Pancreas (tissue), 10 donors: Measurements from ENCODE around the gene MUC2. TPM values are rescaled to one million over a fixed set of nuclear protein-coding genes. Genes with fewer than 3 reads are reported as not detected.
A peak's percentile ranks its signal among the peaks of the same experiment; 100 is the strongest.

Experiments
- ATAC-seq, 4 donors: fragments of 200-7000 bp; cut with Tn5 transposase; one replicate each; pipeline versions ENCODE4 v1.8.0 to v1.9.1; 2020; ENCODE audit warnings: mild to moderate bottlenecking in 4 of 4, moderate library complexity in 4 of 4
- DNase-seq, 6 donors: peaks; one replicate each; pipeline ENCODE4 v3.0.0-alpha.2; 2020
- FAIRE-seq: peaks from 2 replicates; lab custom pipeline; 2012; peaks lifted over from hg19 to GRCh38; lab: Jason Lieb, UNC
- H3K27ac ChIP-seq, 4 donors: fragments of 200-600 bp; sonication (generic); 1 replicate in 3 of 4; 2 replicates in 1 of 4; pipeline versions ENCODE4 v1.5.0 to v1.8.0; 2020
- H3K27me3 ChIP-seq, 4 donors: fragments of 200-600 bp; one replicate each; pipeline ENCODE4 v1.8.0; 2021
- H3K36me3 ChIP-seq, 3 donors: fragments of 200-600 bp; sonication (generic) in 1 of 3; one replicate each; pipeline versions ENCODE4 v1.5.0 to v1.8.0; 2020 to 2021
- H3K4me1 ChIP-seq, 3 donors: fragments of 200-600 bp; one replicate each; pipeline ENCODE4 v1.8.0; 2021
- H3K4me3 ChIP-seq, 4 donors: fragments of 200-600 bp; sonication (generic) in 2 of 4; one replicate each; pipeline versions ENCODE4 v1.5.0 to v1.8.0; 2020 to 2021
- H3K9me3 ChIP-seq, 4 donors: fragments of 200-600 bp; one replicate each; pipeline ENCODE4 v1.8.0; 2021
- WGBS, 2 donors: extraction: QIAGEN DNeasy Blood & Tissue Kit; methylation state at CpG; one replicate each; pipeline ENCODE4 v1.1.7; 2013; 5-methylcytosine and 5-hydroxymethylcytosine counted together
- intact Hi-C, 3 donors: fragments of 100-400 bp; cut with DNase I; formaldehyde crosslinking; loops; one replicate each; pipeline versions ENCODE4 v1.11.1 to v1.14.2; 2022
- polyA plus RNA-seq, 2 donors: library from polyadenylated mRNA; stranded (reverse); fragments of 200-250 nt; gene quantifications; one replicate each; pipeline ENCODE4 v1.2.3, GENCODE V29; 2013
- total RNA-seq, 6 donors: library from RNA; stranded (reverse); fragmentation: NEBNext Ultra II Directional in 4 of 6; extraction: Animal tissue kit (Norgen Biotek cat#: 25700) in 4 of 6; gene quantifications; one replicate each; pipeline versions ENCODE4 v1.2.1 to v1.2.4, GENCODE V29; 2021 to 2023
- TF ChIP-seq, protein P1 (sequence below), 4 donors: fragments of 200-600 bp; sonication (generic) in 3 of 4; IDR thresholded peaks; one replicate each; pipeline versions ENCODE4 v1.5.0 to v1.8.0; 2021; ENCODE audit warnings: antibody characterized with exemption in 4 of 4
- donor health status: healthy with polysubstance abuse.
- donor health status: DM: no; HTN: no; CAD: no; lungs with moderate emphysema.
- donor health status: DM: no; HTN: no; CAD: no.
- donor health status: control.
- donor health status: control.
- donor health status: Bipolar disorder and iron deficiency.
- donor health status: DM: yes; HTN: yes; CAD: no.
- donor health status: DM: no; HTN: no; CAD: no.
- donor health status: DM: no; HTN: no; CAD: no.
- donor health status: DM: yes; HTN: yes; CAD: no.

MUC2 gene
- total and polyA plus RNA-seq, 8 donors, result 0.03 to 0.57 (median 0.04) TPM; not detected in 4

DNA sequence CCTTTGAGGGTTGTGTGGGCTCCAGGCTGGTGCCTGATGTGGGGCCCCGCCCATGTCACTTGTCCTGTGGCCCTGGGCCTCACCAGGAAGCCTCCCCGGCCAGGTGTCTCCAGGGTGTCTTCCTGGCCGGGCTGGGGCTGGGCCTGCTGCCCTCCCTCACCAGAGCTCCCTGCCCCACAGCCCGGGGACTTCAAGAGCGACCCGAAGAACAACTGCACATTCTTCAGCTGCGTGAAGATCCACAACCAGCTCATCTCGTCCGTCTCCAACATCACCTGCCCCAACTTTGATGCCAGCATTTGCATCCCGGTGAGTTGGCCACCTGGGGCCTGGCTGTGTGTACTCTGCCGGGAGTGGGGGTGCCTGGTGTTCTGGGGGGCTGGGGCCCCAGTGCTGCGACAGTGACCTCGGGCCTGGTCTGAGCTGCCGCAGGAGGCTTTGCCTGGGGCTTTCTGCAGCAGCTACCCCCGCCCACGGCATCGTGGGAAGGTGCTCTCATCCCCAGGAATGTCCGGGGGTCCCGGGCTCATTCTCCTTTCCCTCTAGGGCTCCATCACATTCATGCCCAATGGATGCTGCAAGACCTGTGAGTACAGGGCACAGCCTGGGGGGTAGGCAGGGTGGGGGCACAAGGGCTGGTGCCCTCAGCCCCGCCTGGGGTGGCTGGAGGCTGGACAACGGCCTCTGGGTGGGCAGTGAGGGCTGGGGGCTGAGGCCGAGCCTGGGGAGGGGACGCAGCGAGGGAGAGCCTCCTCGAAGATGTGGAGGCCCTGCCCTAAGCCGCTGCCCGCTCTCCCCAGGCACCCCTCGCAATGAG, 34.6 kb downstream of the MUC2 start:
- intact Hi-C loops, result no loop called here
- no peak overlapping the region for H3K27ac ChIP-seq
- H3K4me1 ChIP-seq, result no peaks in the 10 kb centered on the region
- H3K4me3 ChIP-seq, result no peak overlapping the region
- H3K27me3 ChIP-seq, result no peaks in the 10 kb centered on the region
- FAIRE-seq, result no peak
- TF ChIP-seq, protein P1, sequence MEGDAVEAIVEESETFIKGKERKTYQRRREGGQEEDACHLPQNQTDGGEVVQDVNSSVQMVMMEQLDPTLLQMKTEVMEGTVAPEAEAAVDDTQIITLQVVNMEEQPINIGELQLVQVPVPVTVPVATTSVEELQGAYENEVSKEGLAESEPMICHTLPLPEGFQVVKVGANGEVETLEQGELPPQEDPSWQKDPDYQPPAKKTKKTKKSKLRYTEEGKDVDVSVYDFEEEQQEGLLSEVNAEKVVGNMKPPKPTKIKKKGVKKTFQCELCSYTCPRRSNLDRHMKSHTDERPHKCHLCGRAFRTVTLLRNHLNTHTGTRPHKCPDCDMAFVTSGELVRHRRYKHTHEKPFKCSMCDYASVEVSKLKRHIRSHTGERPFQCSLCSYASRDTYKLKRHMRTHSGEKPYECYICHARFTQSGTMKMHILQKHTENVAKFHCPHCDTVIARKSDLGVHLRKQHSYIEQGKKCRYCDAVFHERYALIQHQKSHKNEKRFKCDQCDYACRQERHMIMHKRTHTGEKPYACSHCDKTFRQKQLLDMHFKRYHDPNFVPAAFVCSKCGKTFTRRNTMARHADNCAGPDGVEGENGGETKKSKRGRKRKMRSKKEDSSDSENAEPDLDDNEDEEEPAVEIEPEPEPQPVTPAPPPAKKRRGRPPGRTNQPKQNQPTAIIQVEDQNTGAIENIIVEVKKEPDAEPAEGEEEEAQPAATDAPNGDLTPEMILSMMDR (IDR thresholded peaks at IDR 0.05), result no peak
- H3K36me3 ChIP-seq, result no peaks in the 10 kb centered on the region
- 63 to 67% methylated on average over 27 to 28 of the region's 28 CpGs for WGBS, 2 donors
- no peak for ATAC-seq
- DNase-seq, result peak in 2 of 6 donors; percentile 43 to 62
- no peaks in the 10 kb centered on the region for H3K9me3 ChIP-seq

DNA sequence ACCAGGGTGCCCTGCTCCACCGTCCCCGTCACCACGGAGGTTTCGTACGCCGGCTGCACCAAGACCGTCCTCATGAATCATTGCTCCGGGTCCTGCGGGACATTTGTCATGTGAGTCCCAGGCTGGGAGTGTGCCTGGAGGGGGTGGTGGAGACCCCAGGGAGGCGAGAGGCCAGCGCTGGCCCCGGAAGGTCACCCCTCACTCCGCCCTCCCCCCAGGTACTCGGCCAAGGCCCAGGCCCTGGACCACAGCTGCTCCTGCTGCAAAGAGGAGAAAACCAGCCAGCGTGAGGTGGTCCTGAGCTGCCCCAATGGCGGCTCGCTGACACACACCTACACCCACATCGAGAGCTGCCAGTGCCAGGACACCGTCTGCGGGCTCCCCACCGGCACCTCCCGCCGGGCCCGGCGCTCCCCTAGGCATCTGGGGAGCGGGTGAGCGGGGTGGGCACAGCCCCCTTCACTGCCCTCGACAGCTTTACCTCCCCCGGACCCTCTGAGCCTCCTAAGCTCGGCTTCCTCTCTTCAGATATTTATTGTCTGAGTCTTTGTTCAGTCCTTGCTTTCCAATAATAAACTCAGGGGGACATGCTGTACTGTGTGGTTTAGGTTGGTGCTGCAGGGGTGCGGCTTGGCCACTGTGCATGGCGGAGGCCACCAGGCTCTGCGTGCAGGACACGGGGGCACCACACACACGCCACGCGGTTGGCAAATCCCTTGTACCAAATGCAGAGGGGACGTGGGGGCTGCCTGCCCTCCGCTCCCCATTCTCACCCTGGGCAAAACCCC, 35.4 kb downstream of the MUC2 start:
- Histone ChIP-seq H3K4me1 (no peaks in the 10 kb centered on the region), H3K36me3 (no peaks in the 10 kb centered on the region), H3K9me3 (no peaks in the 10 kb centered on the region), H3K27ac (no peak overlapping the region), H3K4me3 (no peak overlapping the region), H3K27me3 (no peaks in the 10 kb centered on the region)
- intact Hi-C loops, result no loop called here
- TF ChIP-seq, protein P1 (IDR thresholded peaks at IDR 0.05), result no peak
- peak in 2 of 6 donors; percentile 36 to 41 for DNase-seq
- FAIRE-seq, result no peak
- ATAC-seq, result no peak
- 73 to 80% methylated on average over 33 to 39 of the region's 39 CpGs for WGBS, 2 donors

DNA sequence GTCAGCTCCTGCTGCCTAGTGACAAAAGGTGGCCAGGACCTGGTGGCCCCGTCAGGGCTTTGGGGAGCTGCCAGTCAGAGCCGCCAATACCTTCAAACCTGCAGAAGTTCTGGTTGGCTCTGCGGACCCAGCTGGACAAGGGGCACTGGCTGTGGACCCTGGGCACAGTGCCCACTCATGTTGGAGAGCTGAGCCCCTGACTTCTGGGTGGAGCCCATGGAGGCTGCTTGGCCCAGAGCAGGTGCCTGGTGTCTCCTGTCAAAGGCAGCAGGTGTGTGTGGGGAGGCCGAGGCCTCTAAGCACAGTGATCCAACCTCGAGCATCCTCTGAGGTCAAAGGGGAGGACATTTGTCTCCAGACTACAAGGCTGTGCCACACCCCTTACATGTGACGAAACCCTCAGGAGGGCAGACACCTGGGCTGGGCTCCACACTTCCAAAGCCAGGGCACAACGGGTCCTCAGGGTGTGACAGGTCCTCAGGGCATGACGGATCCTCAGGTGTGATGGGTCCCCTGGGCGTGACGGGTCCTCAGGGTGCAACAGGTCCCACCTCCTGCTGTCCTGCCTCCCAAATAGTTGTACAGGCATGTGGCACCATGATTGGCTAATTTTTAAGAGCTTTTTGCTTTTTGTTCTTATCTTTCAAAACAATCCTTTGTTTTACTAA, 37.0 kb downstream of the MUC2 start:
- Histone ChIP-seq H3K9me3 (no peaks in the 10 kb centered on the region), H3K36me3 (no peaks in the 10 kb centered on the region), H3K4me3 (no peak overlapping the region), H3K27me3 (no peaks in the 10 kb centered on the region), H3K27ac (no peak overlapping the region), H3K4me1 (no peaks in the 10 kb centered on the region)
- TF ChIP-seq, protein P1 (IDR thresholded peaks at IDR 0.05), result no peak
- 64 to 82% methylated on average over 10 of the region's 10 CpGs for WGBS, 2 donors
- FAIRE-seq (no peak), ATAC-seq (no peak), DNase-seq (peak in 2 of 6 donors; percentile 31 to 41)
- intact Hi-C loops, result no loop called here

DNA sequence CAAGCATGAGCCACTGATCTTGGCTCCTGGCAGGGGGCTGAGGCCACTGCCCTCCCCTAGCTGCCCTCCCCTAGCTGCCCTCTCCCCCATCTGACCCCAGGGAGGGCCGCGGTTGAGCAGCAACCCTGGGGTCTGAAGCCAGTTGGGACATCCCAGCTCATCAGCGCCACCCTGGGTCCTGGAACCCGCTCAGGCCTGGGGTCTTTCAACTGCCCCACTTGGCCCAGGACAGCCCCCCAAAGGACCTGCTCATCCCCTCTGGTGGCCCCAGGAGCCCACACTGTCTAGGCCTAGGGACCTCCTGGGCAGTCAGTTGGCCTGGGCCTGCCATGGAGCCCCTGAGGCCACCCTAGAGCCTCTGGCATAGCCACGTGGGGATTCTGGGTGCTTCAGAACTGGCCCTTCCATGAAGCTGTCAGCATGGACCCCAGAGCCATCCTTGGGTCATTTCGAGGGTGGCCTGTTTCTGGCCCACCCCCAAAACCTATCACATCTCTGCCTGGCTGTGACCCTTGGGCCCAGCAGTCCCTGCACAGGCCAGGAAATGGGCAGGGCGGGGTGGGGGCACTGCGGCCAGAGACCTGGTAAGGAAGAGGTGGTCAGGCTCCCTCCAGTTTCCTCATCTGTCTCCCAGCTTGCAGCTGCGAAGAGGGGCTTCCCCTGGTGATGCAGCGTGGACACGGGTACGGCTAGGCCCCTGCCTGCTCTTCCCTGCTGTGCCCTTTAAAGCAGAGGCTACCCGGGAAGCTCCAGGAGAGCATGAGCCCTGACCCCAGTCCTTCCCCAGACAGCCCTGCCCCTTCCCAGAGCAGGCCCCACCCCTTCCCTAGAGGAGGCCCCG, 37.9 kb downstream of the MUC2 start:
- peak in 1 of 6 donors; percentile 44 for DNase-seq
- Histone ChIP-seq H3K36me3 (no peaks in the 10 kb centered on the region), H3K27ac (no peak overlapping the region), H3K27me3 (no peaks in the 10 kb centered on the region), H3K4me1 (no peaks in the 10 kb centered on the region), H3K4me3 (no peak overlapping the region), H3K9me3 (no peaks in the 10 kb centered on the region)
- ATAC-seq, result no peak
- intact Hi-C loops, result no loop called here
- 81 to 90% methylated on average over 12 to 14 of the region's 14 CpGs for WGBS, 2 donors
- FAIRE-seq, result no peak
- TF ChIP-seq, protein P1 (IDR thresholded peaks at IDR 0.05), result no peak
